Occipital lobe (tissue), 2 donors: ENCODE results near the gene RNF181. TPM values are rescaled to one million over a fixed set of nuclear protein-coding genes. Genes with fewer than 3 reads are reported as not detected.
"Not testable (repeated sequence)": the region's sequence is repeated elsewhere in the genome, so short reads cannot be mapped to it uniquely, and the experiment has no call there.

Experiments used
- DNase-seq: peaks from one replicate; lab custom pipeline; 2025; lab: John Stamatoyannopoulos, UW
- total RNA-seq: library from RNA; depleted of rRNA; stranded (reverse); fragments of >200 nt; gene quantifications from one replicate; pipeline ENCODE4 v1.2.3, GENCODE V29; 2014

RNF181 gene
- total RNA-seq, 1 donor from 2014 or later: 38.8 TPM

- DNase-seq: no peak
Observed at GRCh38 chr2:85596026-85596333, 435 bp downstream of the RNF181 start.

GRCh38 chr2:85596486-85597143, 1.1 kb downstream of the RNF181 start:
- DNase-seq: no peak

- no peak for DNase-seq
Observed at GRCh38 chr2:85597241-85597640, 1.7 kb downstream of the RNF181 start.

- DNase-seq: no peak
Observed at GRCh38 chr2:85598594-85599340, 3.2 kb downstream of the RNF181 start.

- no peak for DNase-seq
Observed at GRCh38 chr2:85599468-85600234, 4.1 kb downstream of the RNF181 start.

- DNase-seq: no peak
Observed at GRCh38 chr2:85600235-85600575, 4.7 kb downstream of the RNF181 start.

GRCh38 chr2:85600951-85601770, 5.6 kb downstream of the RNF181 start:
- DNase-seq: no peak

GRCh38 chr2:85601771-85602475, 6.4 kb downstream of the RNF181 start:
- peak; percentile 52 for DNase-seq

- peak; percentile 91 for DNase-seq
Observed at GRCh38 chr2:85602476-85603234, 7.1 kb downstream of the RNF181 start, which contains the start of gene TMEM150A. TMEM150A (minus strand) TSS chr2:85602698; CDS start chr2:85601948, 750 bp downstream.

- not testable (repeated sequence) for DNase-seq
Observed at GRCh38 chr2:85604133-85604444, 8.5 kb downstream of the RNF181 start.

GRCh38 chr2:85604568-85605339, 9.2 kb downstream of the RNF181 start:
- no peak for DNase-seq

- DNase-seq: no peak
Observed at GRCh38 chr2:85605406-85606115, 10.0 kb downstream of the RNF181 start.

GRCh38 chr2:85606116-85606455, 10.5 kb downstream of the RNF181 start:
- no peak for DNase-seq

GRCh38 chr2:85607268-85608215, 12.0 kb downstream of the RNF181 start:
- no peak for DNase-seq

GRCh38 chr2:85611217-85611704, 15.7 kb downstream of the RNF181 start:
- no peak for DNase-seq

GRCh38 chr2:85611705-85612587, 16.4 kb downstream of the RNF181 start, which contains the start of gene C2orf68:
C2orf68 (minus strand) TSS chr2:85612066; CDS start chr2:85611984, 82 bp downstream.
- DNase-seq: peak; percentile 83
